OCI-LY7 (cell line): Measurements from ENCODE around the gene SDF4. TPM values are rescaled to one million over a fixed set of nuclear protein-coding genes. Genes with fewer than 3 reads are reported as not detected.
A peak's percentile ranks its signal among the peaks of the same experiment; 100 is the strongest.

ENCODE experiments used
- BruUV-seq: library from RNA; stranded (reverse); fragments of 400-500 nt; replicated peaks from 2 replicates; lab custom pipeline; 2021; lab: Mats Ljungman, UMichigan
- CTCF ChIA-PET: fragments of 300-600 bp; sonication (Branson Sonifier 250); formaldehyde crosslinking; loops from one replicate; lab custom pipeline; 2022; ENCODE audit warnings: antibody characterized with exemption; ENCODE audit not compliant: unreplicated experiment; lab: Charles Lee
- POLR2A ChIA-PET: fragments of 300-600 bp; sonication (Branson Sonifier 250); formaldehyde crosslinking; loops from one replicate; lab custom pipeline; 2022; ENCODE audit warnings: antibody characterized with exemption; lab: Charles Lee
- DNase-seq: peaks from one replicate; pipeline ENCODE4 v3.0.0-alpha.2; 2015; ENCODE audit warnings: low spot score
- H2AFZ ChIP-seq: fragments of 200-600 bp; sonication (generic), shearing (Covaris generic); 2 replicates; pipeline ENCODE4 v1.6.1; 2014; ENCODE audit warnings: mild to moderate bottlenecking, antibody characterized with exemption, low read length, moderate library complexity
- H3K27ac ChIP-seq: fragments of 200-600 bp; sonication (generic); 2 replicates; pipeline ENCODE4 v1.5.1; 2014; ENCODE audit warnings: mixed run types, low read depth, mild to moderate bottlenecking, moderate library complexity, low read length, inconsistent platforms; ENCODE audit not compliant: poor library complexity, severe bottlenecking
- H3K36me3 ChIP-seq: fragments of 200-600 bp; sonication (generic); 2 replicates; pipeline ENCODE4 v1.6.1; 2014; ENCODE audit warnings: mild to moderate bottlenecking, antibody characterized with exemption, low read length, moderate library complexity, mixed read lengths; ENCODE audit not compliant: insufficient read depth
- H3K4me1 ChIP-seq: fragments of 200-600 bp; sonication (generic); 2 replicates; pipeline ENCODE4 v1.5.1; 2014; ENCODE audit warnings: mild to moderate bottlenecking, low read length; ENCODE audit not compliant: insufficient read depth, poor library complexity, severe bottlenecking
- H3K4me2 ChIP-seq: fragments of 200-600 bp; sonication (generic); 2 replicates; pipeline ENCODE4 v1.6.1; 2014; ENCODE audit warnings: mild to moderate bottlenecking, low read length
- H3K4me3 ChIP-seq: fragments of 200-600 bp; sonication (generic); 2 replicates; pipeline ENCODE4 v1.5.1; 2014; ENCODE audit warnings: mild to moderate bottlenecking, low read depth, low read length; ENCODE audit not compliant: poor library complexity, severe bottlenecking
- H3K79me2 ChIP-seq: fragments of 200-600 bp; sonication (generic); 2 replicates; pipeline ENCODE4 v1.6.1; 2016; ENCODE audit warnings: low read depth, mild to moderate bottlenecking, low read length, moderate library complexity, mixed read lengths; ENCODE audit not compliant: insufficient read depth
- H3K9me2 ChIP-seq: fragments of 200-600 bp; sonication (generic); 2 replicates; pipeline ENCODE4 v1.6.1; 2016; ENCODE audit warnings: mild to moderate bottlenecking, low read length, mixed read lengths; ENCODE audit not compliant: insufficient read depth
- H3K9me3 ChIP-seq: fragments of 200-600 bp; sonication (generic); 2 replicates; pipeline ENCODE4 v1.6.1; 2014; ENCODE audit warnings: mild to moderate bottlenecking, mixed run types, low read length, mixed read lengths
- H4K20me1 ChIP-seq: fragments of 200-600 bp; sonication (generic); 2 replicates; pipeline ENCODE4 v1.6.1; 2014; ENCODE audit warnings: mild to moderate bottlenecking, antibody characterized with exemption, low read length, moderate library complexity, mixed read lengths; ENCODE audit not compliant: insufficient read depth
- CTCF ChIP-seq: fragments of 200-600 bp; sonication (generic); conservative IDR thresholded peaks from 2 replicates; pipeline ENCODE4 v1.5.1; 2014; ENCODE audit warnings: mild to moderate bottlenecking, antibody characterized with exemption, low read length, moderate library complexity, mixed read lengths
- EZH2phosphoT487 ChIP-seq: fragments of 200-600 bp; sonication (generic); IDR thresholded peaks from 2 replicates; pipeline ENCODE4 v1.6.1; 2018; ENCODE audit warnings: low read depth, borderline replicate concordance, mild to moderate bottlenecking, mixed run types, antibody characterized with exemption, low read length, moderate library complexity, mixed read lengths
- intact Hi-C: fragments of 100-400 bp; cut with micrococcal nuclease; formaldehyde crosslinking; loops from one replicate; pipeline ENCODE4 v1.10.0; 2022; ENCODE audit not compliant: unreplicated experiment
- total RNA-seq, 2 experiments: library from RNA; depleted of rRNA in 1 of 2; stranded (reverse); fragments of >200 nt in 1 of 2; shearing (Covaris generic) in 1 of 2; gene quantifications; 2 replicates each; pipeline ENCODE4 v1.2.3, GENCODE V29; 2014 to 2022

SDF4 gene
- total RNA-seq, 2 experiments from 2014 or later, result 47.7 to 85.7 TPM

GRCh38 chr1:1274931-1275431 is 43.2 kb upstream of the SDF4 start:
- POLR2A ChIA-PET, result interaction anchor here (0.6 to 0.7 kb wide), 2 partner anchors 30 to 360 kb away, joined by 3 read pairs; no protein-coding TSS in a partner anchor
- Histone ChIP-seq H4K20me1 (0 out of 2 replicates have a peak, but pooled peaks cover 12% of the 10 kb centered on the region), H3K4me3 (no peak overlapping the region), H3K4me2 (peak overlapping the region; percentile 79), H3K36me3 (peaks cover 23% of the 10 kb centered on the region), H2AFZ (no peak overlapping the region), H3K79me2 (peaks cover 33% of the 10 kb centered on the region), H3K9me3 (no peaks in the 10 kb centered on the region), H3K4me1 (peaks cover 26% of the 10 kb centered on the region), H3K9me2 (no peaks in the 10 kb centered on the region), H3K27ac (no peak overlapping the region)
- no TSS peak for BruUV-seq
- TF ChIP-seq CTCF (no peak), EZH2phosphoT487 (no peak)
- intact Hi-C loops, result no loop called here
- no peak for DNase-seq
- CTCF ChIA-PET, result no interaction called here

GRCh38 chr1:1274299-1274930 is 42.6 kb upstream of the SDF4 start:
- BruUV-seq, result no TSS peak
- Histone ChIP-seq H3K79me2 (peaks cover 38% of the 10 kb centered on the region), H3K4me2 (peak overlapping the region; percentile 79), H2AFZ (peak overlapping the region; percentile 77; the same call in 1 of the 2 replicates), H3K4me3 (peak overlapping the region; percentile 94), H3K27ac (no peak overlapping the region), H3K9me2 (no peaks in the 10 kb centered on the region), H3K36me3 (peaks cover 27% of the 10 kb centered on the region), H3K9me3 (no peaks in the 10 kb centered on the region), H4K20me1 (0 out of 2 replicates have a peak, but pooled peaks cover 12% of the 10 kb centered on the region), H3K4me1 (peaks cover 26% of the 10 kb centered on the region)
- no peak for DNase-seq
- intact Hi-C loops, result no loop called here
- no peak for TF ChIP-seq CTCF
- TF ChIP-seq EZH2phosphoT487, result no peak
- ChIA-PET CTCF (interaction anchor here (0.9 kb wide), 1 partner anchor 152 kb away, joined by 11 read pairs; no protein-coding TSS in a partner anchor), POLR2A (interaction anchor here (0.6 to 1.4 kb wide), 2 partner anchors 13 to 360 kb away, joined by 3 read pairs; no protein-coding TSS in a partner anchor)
